Gastroesophageal sphincter (tissue), 4 donors: Measurements from ENCODE around the gene HSPA1A. TPM values are rescaled to one million over a fixed set of nuclear protein-coding genes. Genes with fewer than 3 reads are reported as not detected.

Experiments
- ATAC-seq: fragments of 150-250 bp; one replicate; pipeline ENCODE4 v1.9.1; 2016; ENCODE audit warnings: mild to moderate bottlenecking, moderate library complexity
- H3K27ac ChIP-seq, 4 donors: fragments of 200-600 bp; sonication (generic) in 3 of 4; 1 replicate in 3 of 4; 2 replicates in 1 of 4; pipeline ENCODE4 v1.5.1; 2016 to 2019
- H3K27me3 ChIP-seq: fragments of 200-600 bp; sonication (generic); one replicate; pipeline ENCODE4 v1.5.1; 2019
- H3K36me3 ChIP-seq, 2 donors: fragments of 200-600 bp; sonication (generic); one replicate each; pipeline ENCODE4 v1.5.1; 2019; ENCODE audit warnings: control low read depth in 1 of 2
- H3K4me1 ChIP-seq, 3 donors: fragments of 200-600 bp; sonication (generic); 1 replicate in 2 of 3; 2 replicates in 1 of 3; pipeline ENCODE4 v1.5.1; 2016 to 2019; ENCODE audit warnings: control low read depth in 2 of 3
- H3K4me3 ChIP-seq, 2 donors: fragments of 200-600 bp; sonication (generic); one replicate each; pipeline ENCODE4 v1.5.1; 2019; ENCODE audit warnings: mild to moderate bottlenecking in 1 of 2, moderate library complexity in 1 of 2
- H3K9me3 ChIP-seq, 3 donors: fragments of 200-600 bp; sonication (generic); one replicate each; pipeline ENCODE4 v1.5.1; 2017 to 2019; ENCODE audit warnings: control low read depth in 2 of 3
- CTCF ChIP-seq, 4 experiments: fragments of 200-600 bp in 2 of 4; fragments of 450-650 bp in 2 of 4; sonication (generic) in 1 of 4; IDR thresholded peaks; one replicate each; pipeline ENCODE4 v1.5.1; 2017 to 2019; ENCODE audit warnings: antibody characterized with exemption in 4 of 4, mild to moderate bottlenecking in 2 of 4, moderate library complexity in 2 of 4
- EP300 ChIP-seq: sonication (generic); formaldehyde crosslinking; IDR thresholded peaks from one replicate; pipeline ENCODE4 v1.6.1; 2017; ENCODE audit warnings: antibody characterized with exemption, mild to moderate bottlenecking
- POLR2A ChIP-seq, 2 donors: fragments of 450-650 bp; IDR thresholded peaks; one replicate each; pipeline ENCODE4 v1.6.1; 2017; ENCODE audit warnings: antibody characterized with exemption in 2 of 2, mild to moderate bottlenecking in 2 of 2, moderate library complexity in 1 of 2
- POLR2AphosphoS5 ChIP-seq: sonication (generic); formaldehyde crosslinking; IDR thresholded peaks from one replicate; pipeline ENCODE4 v1.6.1; 2017; ENCODE audit warnings: antibody characterized with exemption
- WGBS, 2 donors: methylation state at CpG; one replicate each; pipeline ENCODE4 v1.1.5; 2018; ENCODE audit warnings: low coverage in 1 of 2; 5-methylcytosine and 5-hydroxymethylcytosine counted together
- total RNA-seq, 4 donors: library from RNA; depleted of rRNA; stranded (reverse); fragments of >200 nt; gene quantifications; one replicate each; pipeline ENCODE4 v1.1.0, GENCODE V29; 2016

HSPA1A gene
- total RNA-seq: 100 to 1,000 TPM; 287 to 496 (median 351) TPM

DNA sequence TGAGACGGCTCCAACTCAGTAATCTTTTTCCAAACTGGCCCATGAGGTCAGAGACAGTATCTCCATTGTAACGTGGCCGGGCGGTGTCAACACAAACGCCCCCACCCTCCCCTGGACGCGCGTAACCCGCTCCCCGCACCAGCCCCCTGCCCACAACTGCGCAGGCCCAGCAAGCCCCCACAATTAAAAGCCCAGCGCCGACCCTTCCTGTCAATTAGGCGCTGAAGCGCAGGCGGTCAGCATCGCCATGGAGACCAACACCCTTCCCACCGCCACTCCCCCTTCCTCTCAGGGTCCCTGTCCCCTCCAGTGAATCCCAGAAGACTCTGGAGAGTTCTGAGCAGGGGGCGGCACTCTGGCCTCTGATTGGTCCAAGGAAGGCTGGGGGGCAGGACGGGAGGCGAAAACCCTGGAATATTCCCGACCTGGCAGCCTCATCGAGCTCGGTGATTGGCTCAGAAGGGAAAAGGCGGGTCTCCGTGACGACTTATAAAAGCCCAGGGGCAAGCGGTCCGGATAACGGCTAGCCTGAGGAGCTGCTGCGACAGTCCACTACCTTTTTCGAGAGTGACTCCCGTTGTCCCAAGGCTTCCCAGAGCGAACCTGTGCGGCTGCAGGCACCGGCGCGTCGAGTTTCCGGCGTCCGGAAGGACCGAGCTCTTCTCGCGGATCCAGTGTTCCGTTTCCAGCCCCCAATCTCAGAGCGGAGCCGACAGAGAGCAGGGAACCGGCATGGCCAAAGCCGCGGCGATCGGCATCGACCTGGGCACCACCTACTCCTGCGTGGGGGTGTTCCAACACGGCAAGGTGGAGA is at the start of gene HSPA1A, which contains the start of gene HSPA1L:
HSPA1A (plus strand) TSS at position 519 of the 814 bp plus-strand sequence; CDS start at position 733, 214 bp downstream.
HSPA1L (minus strand) TSS at position 259 of the 814 bp plus-strand sequence. CDS start 3,311 bp downstream, outside the sequence.
- Histone ChIP-seq H3K9me3 (no peaks in the 10 kb centered on the region), H3K27ac (peak within 1 kb of the TSS; percentile 90 to 100 (median 98)), H3K27me3 (no peaks in the 10 kb centered on the region), H3K4me3 (peak within 1 kb of the TSS; percentile 46 to 60), H3K36me3 (no peaks in the 10 kb centered on the region), H3K4me1 (peaks cover 3 to 41% (median 24%) of the 10 kb centered on the region in 3 donors)
- ATAC-seq: peak; percentile 92
- WGBS, 2 donors: 0% methylated on average over 7 of the region's 56 CpGs; no CpG with 5 or more reads in 1 of the 2 donors
- no peak for TF ChIP-seq EP300
- peak in 1 of 4 experiments; percentile 8 for TF ChIP-seq CTCF (IDR thresholded peaks at IDR 0.05)
- TF ChIP-seq POLR2AphosphoS5: peak; percentile 100
- TF ChIP-seq POLR2A (IDR thresholded peaks at IDR 0.05): peak; percentile 100

DNA sequence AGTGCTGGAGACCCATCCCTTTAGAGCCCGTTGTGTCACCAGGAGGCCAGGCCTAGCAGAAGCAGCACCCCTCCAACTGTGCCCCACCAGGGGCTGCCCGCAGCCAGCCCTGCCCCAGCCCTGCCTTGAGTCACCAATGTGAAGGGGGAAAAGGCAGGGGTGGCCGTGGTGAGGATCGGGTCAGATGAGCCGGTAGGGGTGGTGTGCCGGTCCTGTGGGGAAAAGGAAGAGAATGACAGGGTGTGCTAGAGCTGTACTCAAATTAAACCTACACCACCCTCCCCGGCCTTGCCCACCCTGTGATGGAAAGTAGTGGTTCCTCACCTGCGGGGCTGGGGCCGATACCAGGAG is 49.8 kb upstream of the HSPA1A start:
- no peaks in the 10 kb centered on the region for H3K9me3 ChIP-seq
- no peak for ATAC-seq
- peaks cover 0 to 15% of the 10 kb centered on the region in 2 donors for H3K36me3 ChIP-seq
- no peak overlapping the region for H3K27ac ChIP-seq
- WGBS, 2 donors: 80% methylated on average over 1 of the region's 9 CpGs; no CpG with 5 or more reads in 1 of the 2 donors
- TF ChIP-seq CTCF (IDR thresholded peaks at IDR 0.05): no peak
- TF ChIP-seq EP300: no peak
- TF ChIP-seq POLR2AphosphoS5: no peak
- no peak for TF ChIP-seq POLR2A (IDR thresholded peaks at IDR 0.05)
- H3K4me3 ChIP-seq: no peak overlapping the region
- H3K27me3 ChIP-seq: no peaks in the 10 kb centered on the region
- H3K4me1 ChIP-seq: peaks cover 0 to 19% (median 3%) of the 10 kb centered on the region in 3 donors

GRCh38 chr6:31765910-31766794 is 49.2 kb upstream of the HSPA1A start:
- 4 to 53% methylated on average over 8 to 14 of the region's 42 CpGs for WGBS, 2 donors
- no peaks in the 10 kb centered on the region for H3K9me3 ChIP-seq
- H3K27me3 ChIP-seq: no peaks in the 10 kb centered on the region
- no peak overlapping the region for H3K27ac ChIP-seq
- TF ChIP-seq CTCF (IDR thresholded peaks at IDR 0.05) (no peak), EP300 (no peak), POLR2A (IDR thresholded peaks at IDR 0.05) (no peak), POLR2AphosphoS5 (no peak)
- peak overlapping the region in 1 of 2 donors; percentile 32 for H3K4me3 ChIP-seq
- peaks cover 0 to 19% (median 3%) of the 10 kb centered on the region in 3 donors for H3K4me1 ChIP-seq
- H3K36me3 ChIP-seq: peaks cover 0 to 12% of the 10 kb centered on the region in 2 donors
- peak; percentile 58 for ATAC-seq

DNA sequence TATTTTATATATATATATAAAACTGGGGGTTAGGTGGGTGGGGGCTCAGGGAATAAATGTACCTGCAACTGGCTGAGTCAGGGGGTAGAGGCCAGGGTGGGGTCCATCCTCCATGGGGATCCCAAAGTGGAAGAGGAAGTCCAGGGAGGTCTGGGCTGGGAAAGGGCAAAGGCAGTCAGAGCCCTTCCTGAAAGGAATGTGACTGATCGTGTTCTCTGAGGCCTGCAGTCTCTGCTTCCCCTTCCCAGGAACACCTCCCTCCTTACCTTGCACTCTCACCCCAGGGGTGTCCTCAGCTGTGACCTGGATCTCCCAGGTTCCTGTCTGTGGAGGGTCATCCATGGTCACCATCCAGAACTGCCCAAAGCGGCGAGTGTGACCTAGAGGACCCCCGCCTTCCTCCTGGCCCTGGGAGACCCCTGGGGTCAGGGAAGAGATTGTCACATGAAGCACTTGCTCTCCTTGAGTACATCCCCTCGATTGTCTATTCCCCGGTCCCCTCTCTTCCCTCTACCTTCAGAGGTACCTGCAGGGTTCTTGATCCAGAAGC is 48.2 kb upstream of the HSPA1A start:
- 17 to 64% methylated on average over 1 to 3 of the region's 6 CpGs for WGBS, 2 donors
- no peak for TF ChIP-seq POLR2AphosphoS5
- TF ChIP-seq EP300: no peak
- TF ChIP-seq CTCF (IDR thresholded peaks at IDR 0.05): no peak
- TF ChIP-seq POLR2A (IDR thresholded peaks at IDR 0.05): no peak

More for the DNA sequence above, 48.2 kb upstream of the HSPA1A start:
- H3K27ac ChIP-seq: no peak overlapping the region
- peaks cover 0 to 19% (median 3%) of the 10 kb centered on the region in 3 donors for H3K4me1 ChIP-seq
- ATAC-seq: no peak
- no peaks in the 10 kb centered on the region for H3K27me3 ChIP-seq
- H3K36me3 ChIP-seq: peaks cover 0 to 2% of the 10 kb centered on the region in 2 donors
- H3K4me3 ChIP-seq: no peak overlapping the region
- no peaks in the 10 kb centered on the region for H3K9me3 ChIP-seq
